ENCODE results near the gene ADRB2. TPM values are rescaled to one million over a fixed set of nuclear protein-coding genes. Genes with fewer than 3 reads are reported as not detected.

The ADRB2 gene
- total RNA-seq, 3 donors from 2014 or later (not counting 1 experiment from before 2014, with no cell fraction given), result 47.1 to 78.9 (median 60.7) TPM

DNA sequence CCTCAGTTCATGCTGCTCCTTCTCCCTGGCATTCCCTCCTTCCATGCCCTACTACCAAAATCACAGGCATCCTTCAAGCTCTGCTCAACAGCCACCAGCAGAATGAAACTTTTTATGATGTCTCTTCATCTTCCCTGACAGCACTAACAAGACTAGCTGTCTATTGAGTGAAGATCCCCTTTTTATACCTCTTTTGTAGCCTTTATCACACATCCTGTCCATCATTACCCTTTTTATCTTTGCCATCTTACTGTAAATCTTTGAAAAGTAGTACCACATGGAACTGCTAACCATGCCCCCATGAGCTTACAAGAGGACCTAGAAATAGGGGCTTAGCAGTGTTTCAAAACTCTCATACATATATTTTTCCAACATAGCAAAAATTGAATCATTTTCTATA is 10.8 kb upstream of the ADRB2 start:
- H3K27me3 ChIP-seq (ENCODE audit: control insufficient read depth, insufficient read depth, low read length), result no peaks in the 10 kb centered on the region
- Mint-ChIP-seq H3K27ac (no peak overlapping the region), H3K9me3 (no peaks in the 10 kb centered on the region), H3K36me3 (no peaks in the 10 kb centered on the region), H3K4me3 (no peak overlapping the region), H3K27me3 (ENCODE audit: low read depth in 2 of 2) (peaks cover 0 to 3% of the 10 kb centered on the region in 2 donors), H3K4me1 (peaks cover 10 to 18% of the 10 kb centered on the region in 2 donors)
- TF ChIP-seq, protein P1, sequence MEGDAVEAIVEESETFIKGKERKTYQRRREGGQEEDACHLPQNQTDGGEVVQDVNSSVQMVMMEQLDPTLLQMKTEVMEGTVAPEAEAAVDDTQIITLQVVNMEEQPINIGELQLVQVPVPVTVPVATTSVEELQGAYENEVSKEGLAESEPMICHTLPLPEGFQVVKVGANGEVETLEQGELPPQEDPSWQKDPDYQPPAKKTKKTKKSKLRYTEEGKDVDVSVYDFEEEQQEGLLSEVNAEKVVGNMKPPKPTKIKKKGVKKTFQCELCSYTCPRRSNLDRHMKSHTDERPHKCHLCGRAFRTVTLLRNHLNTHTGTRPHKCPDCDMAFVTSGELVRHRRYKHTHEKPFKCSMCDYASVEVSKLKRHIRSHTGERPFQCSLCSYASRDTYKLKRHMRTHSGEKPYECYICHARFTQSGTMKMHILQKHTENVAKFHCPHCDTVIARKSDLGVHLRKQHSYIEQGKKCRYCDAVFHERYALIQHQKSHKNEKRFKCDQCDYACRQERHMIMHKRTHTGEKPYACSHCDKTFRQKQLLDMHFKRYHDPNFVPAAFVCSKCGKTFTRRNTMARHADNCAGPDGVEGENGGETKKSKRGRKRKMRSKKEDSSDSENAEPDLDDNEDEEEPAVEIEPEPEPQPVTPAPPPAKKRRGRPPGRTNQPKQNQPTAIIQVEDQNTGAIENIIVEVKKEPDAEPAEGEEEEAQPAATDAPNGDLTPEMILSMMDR (IDR thresholded peaks at IDR 0.05), result no peak
- H3K4me3 ChIP-seq (ENCODE audit: low read length), result no peak overlapping the region
- intact Hi-C loops (cut with micrococcal nuclease), result no loop called here
- no peak for ATAC-seq
- no peaks in the 10 kb centered on the region for H3K36me3 ChIP-seq (ENCODE audit: control insufficient read depth, insufficient read depth, low read length)
- no peak for DNase-seq
- H3K9me3 ChIP-seq (ENCODE audit: control insufficient read depth, insufficient read depth, low read length), result no peaks in the 10 kb centered on the region
- peaks cover 6% of the 10 kb centered on the region for H3K4me1 ChIP-seq (ENCODE audit: control insufficient read depth, insufficient read depth, low read length)
- H3K27ac ChIP-seq (ENCODE audit: low read length), result no peak overlapping the region

DNA sequence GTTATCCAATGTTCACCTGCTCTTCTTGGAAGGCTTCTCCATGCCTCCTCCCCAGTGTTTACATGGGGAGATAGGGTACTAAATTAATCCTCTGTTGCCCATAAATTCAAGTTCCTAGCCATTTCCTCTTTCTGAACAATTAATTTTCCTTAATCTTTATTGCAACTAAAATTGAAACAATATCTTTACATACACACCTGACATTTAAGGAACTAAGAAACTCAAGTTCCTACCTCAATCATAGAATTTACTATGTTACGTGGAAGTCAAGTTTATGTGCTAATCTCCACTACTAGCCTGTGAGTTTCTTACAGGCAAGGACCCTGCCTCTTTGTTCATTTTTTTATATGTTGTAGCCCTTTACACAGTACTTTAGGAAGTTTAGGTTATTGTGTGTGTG is 10.1 kb upstream of the ADRB2 start:
- 67% methylated on average over 1 of the region's 1 CpG for WGBS (ENCODE audit: insufficient coverage)
- Mint-ChIP-seq H3K9me3 (no peaks in the 10 kb centered on the region), H3K4me1 (peaks cover 10 to 17% of the 10 kb centered on the region in 2 donors), H3K36me3 (no peaks in the 10 kb centered on the region), H3K27me3 (ENCODE audit: low read depth in 2 of 2) (peaks cover 0 to 3% of the 10 kb centered on the region in 2 donors), H3K4me3 (no peak overlapping the region), H3K27ac (no peak overlapping the region)
- no peaks in the 10 kb centered on the region for H3K27me3 ChIP-seq (ENCODE audit: control insufficient read depth, insufficient read depth, low read length)
- H3K27ac ChIP-seq (ENCODE audit: low read length), result no peak overlapping the region
- no peak for DNase-seq
- H3K9me3 ChIP-seq (ENCODE audit: control insufficient read depth, insufficient read depth, low read length), result no peaks in the 10 kb centered on the region
- peaks cover 3% of the 10 kb centered on the region for H3K4me1 ChIP-seq (ENCODE audit: control insufficient read depth, insufficient read depth, low read length)
- TF ChIP-seq, protein P1 (IDR thresholded peaks at IDR 0.05), result no peak
- intact Hi-C loops (cut with micrococcal nuclease), result no loop called here
- no peaks in the 10 kb centered on the region for H3K36me3 ChIP-seq (ENCODE audit: control insufficient read depth, insufficient read depth, low read length)
- no peak overlapping the region for H3K4me3 ChIP-seq (ENCODE audit: low read length)
- no peak for ATAC-seq

DNA sequence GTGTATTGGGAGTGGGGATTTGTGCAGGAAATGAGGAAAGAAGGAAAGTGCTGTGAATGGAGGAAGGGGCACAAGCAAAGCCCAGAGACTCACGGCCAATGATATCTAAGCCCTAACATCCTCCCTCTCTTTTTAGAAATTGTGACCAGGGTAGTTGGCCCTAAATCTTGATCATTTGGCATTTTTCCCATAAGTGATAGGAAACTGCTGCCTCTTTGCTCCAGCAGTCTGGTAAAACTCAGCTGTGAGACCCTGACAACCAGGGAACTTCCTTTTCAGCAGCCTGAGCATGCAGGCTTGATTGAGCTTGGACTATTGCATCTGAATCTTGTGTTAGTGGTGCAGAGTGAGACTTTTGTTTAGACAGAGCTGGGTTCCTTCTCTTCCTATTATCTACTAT is 9.6 kb upstream of the ADRB2 start:
- Mint-ChIP-seq H3K36me3 (no peaks in the 10 kb centered on the region), H3K27me3 (ENCODE audit: low read depth in 2 of 2) (peaks cover 0 to 3% of the 10 kb centered on the region in 2 donors), H3K27ac (no peak overlapping the region), H3K4me3 (no peak overlapping the region), H3K4me1 (peaks cover 8 to 12% of the 10 kb centered on the region in 2 donors), H3K9me3 (no peaks in the 10 kb centered on the region)
- Histone ChIP-seq H3K4me3 (ENCODE audit: low read length) (no peak overlapping the region), H3K27me3 (ENCODE audit: control insufficient read depth, insufficient read depth, low read length) (no peaks in the 10 kb centered on the region), H3K36me3 (ENCODE audit: control insufficient read depth, insufficient read depth, low read length) (no peaks in the 10 kb centered on the region), H3K9me3 (ENCODE audit: control insufficient read depth, insufficient read depth, low read length) (no peaks in the 10 kb centered on the region), H3K27ac (ENCODE audit: low read length) (no peak overlapping the region), H3K4me1 (ENCODE audit: control insufficient read depth, insufficient read depth, low read length) (peaks cover 3% of the 10 kb centered on the region)
- DNase-seq (no peak), ATAC-seq (no peak)
- intact Hi-C loops (cut with micrococcal nuclease), result no loop called here
- TF ChIP-seq, protein P1 (IDR thresholded peaks at IDR 0.05), result no peak
- WGBS (ENCODE audit: insufficient coverage), result 50% methylated on average over 1 of the region's 1 CpG

DNA sequence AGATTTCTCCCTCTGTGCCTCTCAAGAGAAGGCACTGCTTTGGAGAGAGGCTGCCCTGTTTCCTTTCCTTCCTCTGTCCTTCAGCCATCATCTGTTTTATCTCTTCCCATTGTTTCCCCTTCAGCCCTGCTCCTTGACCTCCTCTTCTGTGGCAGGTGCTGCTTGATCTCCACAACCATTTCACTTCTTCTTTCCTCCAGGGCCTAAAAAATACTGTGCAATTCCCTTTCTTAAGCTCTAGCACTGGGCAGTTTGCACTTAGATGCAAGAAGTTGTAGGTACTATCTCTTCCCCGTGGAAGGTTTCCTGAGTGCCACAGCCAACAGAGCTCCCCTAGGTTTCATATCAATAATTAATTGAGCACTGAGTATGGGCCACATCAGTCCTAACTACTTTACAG is 8.8 kb upstream of the ADRB2 start:
- H3K27me3 Mint-ChIP-seq (ENCODE audit: low read depth in 2 of 2), result peaks cover 0 to 3% of the 10 kb centered on the region in 2 donors
- no peaks in the 10 kb centered on the region for H3K9me3 Mint-ChIP-seq
- ATAC-seq (no peak), DNase-seq (no peak)
- H3K4me3 Mint-ChIP-seq, result no peak overlapping the region
- TF ChIP-seq, protein P1 (IDR thresholded peaks at IDR 0.05), result no peak
- no peak overlapping the region for H3K4me3 ChIP-seq (ENCODE audit: low read length)
- H3K4me1 Mint-ChIP-seq, result peaks cover 8 to 12% of the 10 kb centered on the region in 2 donors
- no peaks in the 10 kb centered on the region for H3K9me3 ChIP-seq (ENCODE audit: control insufficient read depth, insufficient read depth, low read length)
- no peaks in the 10 kb centered on the region for H3K36me3 Mint-ChIP-seq
- peaks cover 3% of the 10 kb centered on the region for H3K4me1 ChIP-seq (ENCODE audit: control insufficient read depth, insufficient read depth, low read length)
- WGBS (ENCODE audit: insufficient coverage), result 80% methylated on average over 1 of the region's 1 CpG
- no peak overlapping the region for H3K27ac ChIP-seq (ENCODE audit: low read length)
- H3K36me3 ChIP-seq (ENCODE audit: control insufficient read depth, insufficient read depth, low read length), result no peaks in the 10 kb centered on the region
- H3K27ac Mint-ChIP-seq, result no peak overlapping the region
- no peaks in the 10 kb centered on the region for H3K27me3 ChIP-seq (ENCODE audit: control insufficient read depth, insufficient read depth, low read length)
- intact Hi-C loops (cut with micrococcal nuclease), result no loop called here
